HEK293 (cell line): Measurements from ENCODE around the gene CUEDC1.
A peak's percentile ranks its signal among the peaks of the same experiment; 100 is the strongest.

Experiments
- EGR2 ChIP-seq: fragments of 450-650 bp; formaldehyde crosslinking; IDR thresholded peaks from 2 replicates; pipeline ENCODE4 v1.5.1; 2016; ENCODE audit warnings: low read depth, missing biosample characterization, missing genetic modification characterization
- FEZF1 ChIP-seq: fragments of 450-650 bp; formaldehyde crosslinking; IDR thresholded peaks from 2 replicates; pipeline ENCODE4 v1.5.1; 2016; ENCODE audit warnings: missing biosample characterization, missing genetic modification characterization
- HOXD13 ChIP-seq: sonication (generic); formaldehyde crosslinking; IDR thresholded peaks from 2 replicates; pipeline ENCODE4 v1.8.0; 2022; ENCODE audit warnings: missing genetic modification reagents, borderline replicate concordance
- INSM2 ChIP-seq: fragments of 450-650 bp; formaldehyde crosslinking; IDR thresholded peaks from 2 replicates; pipeline ENCODE4 v1.5.1; 2016; ENCODE audit warnings: missing biosample characterization, missing genetic modification characterization
- KLF1 ChIP-seq: fragments of 450-650 bp; formaldehyde crosslinking; IDR thresholded peaks from 2 replicates; pipeline ENCODE4 v1.5.1; 2016; ENCODE audit warnings: missing biosample characterization, missing genetic modification characterization
- KLF7 ChIP-seq: fragments of 450-650 bp; formaldehyde crosslinking; IDR thresholded peaks from 2 replicates; pipeline ENCODE4 v1.5.1; 2016; ENCODE audit warnings: missing biosample characterization, missing genetic modification characterization, borderline replicate concordance
- ZBTB21 ChIP-seq: fragments of 450-650 bp; formaldehyde crosslinking; IDR thresholded peaks from 2 replicates; pipeline ENCODE4 v1.5.1; 2017; ENCODE audit warnings: missing biosample characterization, missing genetic modification characterization
- ZBTB44 ChIP-seq: fragments of 450-650 bp; IDR thresholded peaks from 2 replicates; pipeline ENCODE4 v1.5.1; 2018; ENCODE audit warnings: missing biosample characterization, mild to moderate bottlenecking, missing genetic modification characterization
- ZBTB7A ChIP-seq: fragments of 450-650 bp; formaldehyde crosslinking; IDR thresholded peaks from 2 replicates; pipeline ENCODE4 v1.5.1; 2016; ENCODE audit warnings: low read depth, missing biosample characterization, missing genetic modification characterization
- ZEB2 ChIP-seq: fragments of 450-650 bp; formaldehyde crosslinking; IDR thresholded peaks from 2 replicates; pipeline ENCODE4 v1.5.1; 2016; ENCODE audit warnings: missing biosample characterization, missing genetic modification characterization
- ZFP69B ChIP-seq: fragments of 450-650 bp; formaldehyde crosslinking; IDR thresholded peaks from 2 replicates; pipeline ENCODE4 v1.5.1; 2016; ENCODE audit warnings: missing biosample characterization, missing genetic modification characterization
- ZNF146 ChIP-seq: fragments of 450-650 bp; formaldehyde crosslinking; IDR thresholded peaks from 2 replicates; pipeline ENCODE4 v1.5.1; 2016; ENCODE audit warnings: missing biosample characterization, missing genetic modification characterization
- ZNF169 ChIP-seq: fragments of 450-650 bp; formaldehyde crosslinking; IDR thresholded peaks from 2 replicates; pipeline ENCODE4 v1.5.1; 2016; ENCODE audit warnings: missing biosample characterization, missing genetic modification characterization
- ZNF184 ChIP-seq: fragments of 450-650 bp; IDR thresholded peaks from 2 replicates; pipeline ENCODE4 v1.5.1; 2018; ENCODE audit warnings: missing biosample characterization, mild to moderate bottlenecking, missing genetic modification characterization
- ZNF2 ChIP-seq: fragments of 450-650 bp; formaldehyde crosslinking; IDR thresholded peaks from 2 replicates; pipeline ENCODE4 v1.5.1; 2016; ENCODE audit warnings: missing biosample characterization, missing genetic modification characterization
- ZNF26 ChIP-seq: fragments of 450-650 bp; formaldehyde crosslinking; IDR thresholded peaks from 2 replicates; pipeline ENCODE4 v1.5.1; 2016; ENCODE audit warnings: missing biosample characterization, missing genetic modification characterization
- ZNF274 ChIP-seq, 2 experiments: fragments of 200-500 bp in 1 of 2; fragments of 450-650 bp in 1 of 2; sonication (Bioruptor generic) in 1 of 2; formaldehyde crosslinking in 1 of 2; IDR thresholded peaks; 2 replicates each; pipeline versions ENCODE4 v1.5.1 to v1.6.1; 2014 to 2016; ENCODE audit warnings: borderline replicate concordance in 1 of 2, inconsistent platforms in 1 of 2, low read length in 1 of 2, missing biosample characterization in 1 of 2, missing genetic modification characterization in 1 of 2
- ZNF311 ChIP-seq: fragments of 450-650 bp; formaldehyde crosslinking; IDR thresholded peaks from 2 replicates; pipeline ENCODE4 v1.5.1; 2017; ENCODE audit warnings: missing biosample characterization, missing genetic modification characterization, borderline replicate concordance
- ZNF335 ChIP-seq: fragments of 450-650 bp; formaldehyde crosslinking; conservative IDR thresholded peaks from 2 replicates; pipeline ENCODE4 v1.5.1; 2016; ENCODE audit warnings: missing biosample characterization, missing genetic modification characterization
- ZNF394 ChIP-seq: fragments of 450-650 bp; formaldehyde crosslinking; IDR thresholded peaks from 2 replicates; pipeline ENCODE4 v1.5.1; 2016; ENCODE audit warnings: missing biosample characterization, missing genetic modification characterization, mild to moderate bottlenecking, moderate library complexity, borderline replicate concordance
- ZNF449 ChIP-seq: fragments of 450-650 bp; formaldehyde crosslinking; IDR thresholded peaks from 2 replicates; pipeline ENCODE4 v1.5.1; 2017; ENCODE audit warnings: missing biosample characterization, mild to moderate bottlenecking, missing genetic modification characterization, moderate library complexity
- ZNF501 ChIP-seq: fragments of 450-650 bp; formaldehyde crosslinking; IDR thresholded peaks from 2 replicates; pipeline ENCODE4 v1.5.1; 2016; ENCODE audit warnings: missing biosample characterization, missing genetic modification characterization
- ZNF530 ChIP-seq: fragments of 450-650 bp; formaldehyde crosslinking; IDR thresholded peaks from 2 replicates; pipeline ENCODE4 v1.5.1; 2016; ENCODE audit warnings: low read depth, missing biosample characterization, missing genetic modification characterization
- ZNF558 ChIP-seq: fragments of 450-650 bp; formaldehyde crosslinking; IDR thresholded peaks from 2 replicates; pipeline ENCODE4 v1.5.1; 2016; ENCODE audit warnings: missing biosample characterization, missing genetic modification characterization
- ZNF600 ChIP-seq: fragments of 450-650 bp; formaldehyde crosslinking; IDR thresholded peaks from 2 replicates; pipeline ENCODE4 v1.5.1; 2016; ENCODE audit warnings: missing biosample characterization, missing genetic modification characterization
- ZNF629 ChIP-seq: fragments of 450-650 bp; formaldehyde crosslinking; IDR thresholded peaks from 2 replicates; pipeline ENCODE4 v1.5.1; 2017; ENCODE audit warnings: missing biosample characterization, missing genetic modification characterization
- ZNF658 ChIP-seq: fragments of 450-650 bp; formaldehyde crosslinking; IDR thresholded peaks from 2 replicates; pipeline ENCODE4; 2016; ENCODE audit warnings: missing biosample characterization, missing genetic modification characterization
- ZNF76 ChIP-seq: fragments of 450-650 bp; formaldehyde crosslinking; IDR thresholded peaks from 2 replicates; pipeline ENCODE4; 2016; ENCODE audit warnings: low read depth, missing biosample characterization, missing genetic modification characterization, borderline replicate concordance
- ZNF768 ChIP-seq: fragments of 450-650 bp; formaldehyde crosslinking; IDR thresholded peaks from 2 replicates; pipeline ENCODE4 v1.5.1; 2018; ENCODE audit warnings: missing biosample characterization, mild to moderate bottlenecking, missing genetic modification characterization
- ZNF837 ChIP-seq: fragments of 450-650 bp; formaldehyde crosslinking; IDR thresholded peaks from 2 replicates; pipeline ENCODE4 v1.5.1; 2016; ENCODE audit warnings: missing biosample characterization, missing genetic modification characterization
- ZSCAN16 ChIP-seq: fragments of 450-650 bp; formaldehyde crosslinking; IDR thresholded peaks from 2 replicates; pipeline ENCODE4 v1.5.1; 2016; ENCODE audit warnings: missing biosample characterization, missing genetic modification characterization
- ZSCAN30 ChIP-seq: fragments of 450-650 bp; IDR thresholded peaks from 2 replicates; pipeline ENCODE4 v1.5.1; 2018; ENCODE audit warnings: missing biosample characterization, mild to moderate bottlenecking, missing genetic modification characterization, moderate library complexity
- ZXDB ChIP-seq: fragments of 450-650 bp; formaldehyde crosslinking; IDR thresholded peaks from 2 replicates; pipeline ENCODE4 v1.5.1; 2016; ENCODE audit warnings: missing biosample characterization, missing genetic modification characterization

The CUEDC1 gene

GRCh38 chr17:57988301-57989250 lies 33.4 kb upstream of the CUEDC1 start (continued):
- 0 out of 2 replicates have a peak, but pooled peaks have one; percentile 15 for TF ChIP-seq ZBTB21 (tag by site-specific recombination)
- no peak for TF ChIP-seq INSM2 (tag by site-specific recombination)
- no peak for TF ChIP-seq FEZF1 (tag by site-specific recombination)
- TF ChIP-seq ZBTB44 (tag by site-specific recombination): 0 out of 2 replicates have a peak, but pooled peaks have one; percentile 4
- no peak for TF ChIP-seq ZNF558 (tag by site-specific recombination)
- peak; percentile 64 for TF ChIP-seq ZNF2 (tag by site-specific recombination)
- TF ChIP-seq ZNF76 (tag by site-specific recombination): peak; percentile 60; the same call in 1 of the 2 replicates
- TF ChIP-seq HOXD13 (CRISPR knock-in tag): no peak
- TF ChIP-seq ZNF274 (IDR thresholded peaks at IDR 0.05; ENCODE audit: low read length): no peak
- no peak for TF ChIP-seq ZNF274 (tag by site-specific recombination; IDR thresholded peaks at IDR 0.05; ENCODE audit: borderline replicate concordance)
- TF ChIP-seq ZNF169 (tag by site-specific recombination): no peak
- 0 out of 2 replicates have a peak, but pooled peaks have one; percentile 33 for TF ChIP-seq ZSCAN16 (tag by site-specific recombination)
- TF ChIP-seq ZEB2 (tag by site-specific recombination): peak; percentile 85; the same call in 1 of the 2 replicates
- TF ChIP-seq ZSCAN30 (tag by site-specific recombination): 0 out of 2 replicates have a peak, but pooled peaks have one; percentile 24
- TF ChIP-seq ZNF184 (tag by site-specific recombination): no peak
- no peak for TF ChIP-seq KLF7 (tag by site-specific recombination)
- 0 out of 2 replicates have a peak, but pooled peaks have one; percentile 53 for TF ChIP-seq ZBTB7A (tag by site-specific recombination)
- TF ChIP-seq KLF1 (tag by site-specific recombination): peak; percentile 60
- TF ChIP-seq ZNF449 (tag by site-specific recombination): no peak
- TF ChIP-seq ZNF629 (tag by site-specific recombination): peak; percentile 77
- TF ChIP-seq ZFP69B (tag by site-specific recombination): peak; percentile 53; the same call in 1 of the 2 replicates
- peak; percentile 85 for TF ChIP-seq ZNF600 (tag by site-specific recombination)
- no peak for TF ChIP-seq ZNF146 (tag by site-specific recombination)
- TF ChIP-seq ZNF768 (tag by site-specific recombination): no peak
- no peak for TF ChIP-seq ZNF26 (tag by site-specific recombination)
- TF ChIP-seq ZNF311 (tag by site-specific recombination): no peak
- no peak for TF ChIP-seq ZNF530 (tag by site-specific recombination)
- no peak for TF ChIP-seq ZNF658
- peak; percentile 34 for TF ChIP-seq EGR2 (tag by site-specific recombination)
- TF ChIP-seq ZXDB (tag by site-specific recombination): peak; percentile 65; the same call in 1 of the 2 replicates
- TF ChIP-seq ZNF335 (tag by site-specific recombination): peak; percentile 36
- TF ChIP-seq ZNF394 (tag by site-specific recombination): peak; percentile 24; the same call in 1 of the 2 replicates
- TF ChIP-seq ZNF501: no peak
- 0 out of 2 replicates have a peak, but pooled peaks have one; percentile 56 for TF ChIP-seq ZNF837 (tag by site-specific recombination)
